Placental epithelial cell (primary cell): Measurements from ENCODE around the gene GGPS1. TPM values are rescaled to one million over a fixed set of nuclear protein-coding genes. Genes with fewer than 3 reads are reported as not detected.

Experiments used
- small RNA-seq: library from RNA; depleted of rRNA; stranded (forward); fragments of <200 nt; gene quantifications from one replicate; pipeline ENCODE3, GENCODE V24; 2012
- total RNA-seq: library from RNA; depleted of rRNA; stranded (reverse); fragments of >200 nt; gene quantifications from 2 replicates; pipeline ENCODE4 v1.2.3, GENCODE V29; 2012

The GGPS1 gene
- 22.4 and 32.4 TPM in 2 replicates for total RNA-seq

GRCh38 chr1:235328271-235329138 lies at the start of gene GGPS1:
GGPS1 (plus strand) TSS chr1:235328570; CDS start chr1:235335265, 6,695 bp downstream.

GRCh38 chr1:235327559-235328270 lies 655 bp upstream of the GGPS1 start, which contains the start of gene ARID4B:
ARID4B (minus strand) TSS chr1:235328179; CDS start chr1:235326919, 1,260 bp downstream.

GRCh38 chr1:235367000-235367908 lies 38.9 kb downstream of the GGPS1 start, which contains the start of gene TBCE:
TBCE (plus strand) TSS chr1:235367427; CDS start chr1:235380050, 12,623 bp downstream.

Small RNA genes lying within 50 kb of the gene (small RNA-seq; reads per million reads assigned to genes)
- not detected for gene AL391994.1

Other genes starting within 250 kb of the GGPS1 start
- gene TOMM20, start 199.7 kb upstream of the GGPS1 start, total RNA-seq: 64.4 and 75.0 TPM in 2 replicates
- gene RBM34, start 167.3 kb upstream of the GGPS1 start, total RNA-seq: 37.5 and 39.3 TPM in 2 replicates
- 18.9 and 42.4 TPM in 2 replicates for gene ARID4B, start 391 bp upstream of the GGPS1 start, total RNA-seq
- gene TBCE, start 38.9 kb downstream of the GGPS1 start, total RNA-seq: 15.3 and 19.2 TPM in 2 replicates
- 25.1 and 34.7 TPM in 2 replicates for gene B3GALNT2, start 175.9 kb downstream of the GGPS1 start, total RNA-seq